Measurements from ENCODE around the gene PNCK. TPM values are rescaled to one million over a fixed set of nuclear protein-coding genes. Genes with fewer than 3 reads are reported as not detected.

The PNCK gene
- total RNA-seq, 1 experiment from 2014 or later, result 26.8 TPM

GRCh38 chrX:153701706-153702105 lies 28.1 kb upstream of the PNCK start:
- H3K14ac ChIP-seq (ENCODE audit: insufficient read depth, low read length), result no peak overlapping the region
- no peak for DNase-seq
- no peaks in the 10 kb centered on the region for H3K23me2 ChIP-seq (ENCODE audit: insufficient read length, low read depth, low read length, poor library complexity, severe bottlenecking)
- H3K56ac ChIP-seq (ENCODE audit: insufficient read length, low read depth, low read length), result no peak overlapping the region
- Mint-ChIP-seq H3K9me3 (peaks cover 64 to 80% of the 10 kb centered on the region in 2 experiments), H3K27me3 (ENCODE audit: low read depth) (peaks cover 1% of the 10 kb centered on the region), H3K36me3 (ENCODE audit: insufficient read depth in 1 of 3, low read depth in 3 of 3) (peaks cover 26 to 59% (median 46%) of the 10 kb centered on the region in 3 experiments), H3K4me1 (no peaks in the 10 kb centered on the region; a peak in 1 of 4 replicates), H3K27ac (no peak overlapping the region), H3K4me3 (no peak overlapping the region)
- no peak overlapping the region for H4K91ac ChIP-seq (ENCODE audit: insufficient read length, low read depth, low read length)
- H4K5ac ChIP-seq (ENCODE audit: insufficient read length, low read depth, low read length), result no peak overlapping the region
- no peak for TF ChIP-seq CTCF (conservative IDR thresholded peaks at IDR 0.05)
- H2BK20ac ChIP-seq (ENCODE audit: low read depth, low read length, poor library complexity, severe bottlenecking), result no peak overlapping the region
- no peak overlapping the region for H3K4me2 ChIP-seq (ENCODE audit: insufficient read depth, insufficient read length, low read length)
- H4K8ac ChIP-seq (replicated peaks; ENCODE audit: insufficient read length, low read depth, low read length), result no peak overlapping the region
- no peak overlapping the region for H2BK120ac ChIP-seq (ENCODE audit: low read depth, low read length, poor library complexity, severe bottlenecking)
- H3K79me2 ChIP-seq (ENCODE audit: insufficient read depth, low read length), result no peaks in the 10 kb centered on the region
- H2BK12ac ChIP-seq (ENCODE audit: insufficient read length, low read depth, low read length), result no peak overlapping the region
- no peak overlapping the region for H3T11ph ChIP-seq (ENCODE audit: low read length)
- H2AK5ac ChIP-seq (ENCODE audit: insufficient read length, low read length), result no peak overlapping the region
- no peaks in the 10 kb centered on the region for H3K27me3 ChIP-seq (ENCODE audit: insufficient read depth, low read length)
- H2BK15ac ChIP-seq (ENCODE audit: low read depth, low read length), result no peak overlapping the region
- H2BK5ac ChIP-seq (ENCODE audit: insufficient read length, low read length), result no peak overlapping the region
- H3K79me1 ChIP-seq (ENCODE audit: insufficient read depth, low read depth, low read length, poor library complexity, severe bottlenecking), result no peaks in the 10 kb centered on the region
- H3K18ac ChIP-seq (ENCODE audit: insufficient read length, low read depth, low read length), result no peak overlapping the region
- no peak overlapping the region for H3K23ac ChIP-seq (ENCODE audit: insufficient read length, low read depth, low read length)
- H2AFZ ChIP-seq (ENCODE audit: low read length), result no peak overlapping the region
- no peak overlapping the region for H3K4ac ChIP-seq (ENCODE audit: low read depth, low read length)
- no peak overlapping the region for H3K9ac ChIP-seq (ENCODE audit: extremely low read depth, insufficient read length, low read length)
- H3K4me1 ChIP-seq (ENCODE audit: insufficient read depth, low read length), result no peaks in the 10 kb centered on the region
- no CpG with 5 or more reads among the region's 12 CpGs for WGBS (ENCODE audit: extremely low coverage, insufficient read length, low lambda C conversion rate)
- no peaks in the 10 kb centered on the region for H3K9me3 ChIP-seq (ENCODE audit: control insufficient read depth, low read depth, low read length)
- no peak overlapping the region for H3K27ac ChIP-seq (ENCODE audit: insufficient read length, low read depth, low read length)
- no peaks in the 10 kb centered on the region for H4K20me1 ChIP-seq (ENCODE audit: control insufficient read depth, insufficient read depth, insufficient read length)
